Measurements from ENCODE around the gene CYP2C19. TPM values are rescaled to one million over a fixed set of nuclear protein-coding genes. Genes with fewer than 3 reads are reported as not detected.
"Not testable (repeated sequence)": the region's sequence is repeated elsewhere in the genome, so short reads cannot be mapped to it uniquely, and the experiment has no call there.

Gene CYP2C19
- total and polyA plus RNA-seq, 2 of the 4 experiments (the other 2 are of a cell fraction) = not detected

- CTCF ChIA-PET; H3K4ac ChIP-seq (ENCODE audit: low read depth, low read length); H3K4me3 ChIP-seq (ENCODE audit: insufficient read depth, low read depth, low read length); H3K27ac ChIP-seq (ENCODE audit: insufficient read depth, low read length); H3K79me1 ChIP-seq (ENCODE audit: low read depth in 1 of 2, low read length in 2 of 2); H3K36me3 ChIP-seq (ENCODE audit: control insufficient read depth, insufficient read depth, low read length); H3K27me3 ChIP-seq (ENCODE audit: control insufficient read depth, insufficient read depth, low read length); POLR2A ChIA-PET (ENCODE audit: unreplicated experiment); H2BK120ac ChIP-seq (ENCODE audit: low read depth, low read length); H2BK15ac ChIP-seq (ENCODE audit: low read depth, low read length); BruUV-seq (replicated peaks); DNase-seq; H2AFZ ChIP-seq (replicated peaks; ENCODE audit: low read length, poor library complexity); in situ Hi-C loops (cut with MboI; ENCODE audit: low sequenced_read_pairs); H4K5ac ChIP-seq (ENCODE audit: low read depth, low read length); H3K9me3 ChIP-seq (ENCODE audit: control insufficient read depth, insufficient read depth, low read length); ATAC-seq (ENCODE audit: low read depth); H3K18ac ChIP-seq (ENCODE audit: low read depth, low read length); H2AK9ac ChIP-seq (replicated peaks; ENCODE audit: low read depth, low read length, poor library complexity); H3K9me1 ChIP-seq (ENCODE audit: insufficient read depth, low read length); H2BK5ac ChIP-seq (ENCODE audit: low read depth, low read length, poor library complexity, severe bottlenecking); H3K4me1 ChIP-seq (ENCODE audit: control insufficient read depth, insufficient read depth, low read length); H3K23ac ChIP-seq (ENCODE audit: low read depth, low read length); H3K56ac ChIP-seq (ENCODE audit: extremely low read depth, insufficient read depth, low read length); H2BK20ac ChIP-seq (ENCODE audit: low read depth, low read length); H4K91ac ChIP-seq (ENCODE audit: insufficient read depth, low read depth, low read length); intact Hi-C loops (cut with micrococcal nuclease); H3K4me2 ChIP-seq (ENCODE audit: low read depth, low read length); H3K14ac ChIP-seq (replicated peaks; ENCODE audit: low read depth, low read length); dilution Hi-C loops (cut with HindIII; ENCODE audit: low sequenced_read_pairs, unreplicated experiment); H2AK5ac ChIP-seq (ENCODE audit: low read depth, low read length); H3K9ac ChIP-seq (ENCODE audit: low read depth, low read length); H4K8ac ChIP-seq (ENCODE audit: low read depth in 2 of 2, low read length in 2 of 2); H4K20me1 ChIP-seq (ENCODE audit: insufficient read depth, low read length): not testable (repeated sequence)
- no CpG with 5 or more reads among the region's 7 CpGs for WGBS, 2 experiments (ENCODE audit: extremely low coverage in 2 of 2, insufficient read length in 1 of 2)
These were observed 135.9 kb downstream of the CYP2C19 start for GRCh38 chr10:94898414-94898813.

Data from IMR-90 (cell line).